ENCODE results near the gene CROCC2. TPM values are rescaled to one million over a fixed set of nuclear protein-coding genes. Genes with fewer than 3 reads are reported as not detected.

The CROCC2 gene
- not detected for total RNA-seq
- not detected for polyA plus RNA-seq

GRCh38 chr2:240906141-240906910, at the start of gene CROCC2:
Gene CROCC2 (plus strand): TSS chr2:240906336. CDS start chr2:240906514, 178 bp downstream.
- Histone ChIP-seq H3K27me3 (ENCODE audit: insufficient read depth, low read length, poor library complexity, severe bottlenecking) (no peaks in the 10 kb centered on the region), H3K4me3 (ENCODE audit: low read length) (no peak within 1 kb of the TSS), H3K27ac (ENCODE audit: low read depth, low read length) (no peak within 1 kb of the TSS), H3K9me3 (ENCODE audit: low read length) (no peaks in the 10 kb centered on the region), H3K4me1 (ENCODE audit: insufficient read depth, low read length) (no peaks in the 10 kb centered on the region), H3K36me3 (ENCODE audit: insufficient read depth, low read length) (no peaks in the 10 kb centered on the region)
- CTCF ChIA-PET, result no interaction called here
- H3K9me3 Mint-ChIP-seq, result no peaks in the 10 kb centered on the region
- peak within 1 kb of the TSS in 1 of 8 donors; percentile 71 for H3K27ac Mint-ChIP-seq
- no peak within 1 kb of the TSS for H3K4me3 Mint-ChIP-seq
- POLR2A ChIA-PET, result no interaction called here
- DNase-seq, result no peak
- H3K36me3 Mint-ChIP-seq, result no peaks in the 10 kb centered on the region
- peaks cover 9 to 14% of the 10 kb centered on the region in 2 donors for H3K27me3 Mint-ChIP-seq
- H3K4me1 Mint-ChIP-seq, result no peaks in the 10 kb centered on the region

- no peak overlapping the region for H3K4me3 ChIP-seq (ENCODE audit: low read length)
- Mint-ChIP-seq H3K36me3 (peaks cover 0 to 5% (median 0%) of the 10 kb centered on the region in 3 donors), H3K4me3 (no peak overlapping the region), H3K27ac (no peak overlapping the region), H3K9me3 (peaks cover 5 to 11% (median 6%) of the 10 kb centered on the region in 5 donors), H3K4me1 (no peaks in the 10 kb centered on the region), H3K27me3 (peaks cover 11% of the 10 kb centered on the region in 2 donors)
- no peaks in the 10 kb centered on the region for H3K9me3 ChIP-seq (ENCODE audit: low read length)
- H3K27me3 ChIP-seq (ENCODE audit: insufficient read depth, low read length, poor library complexity, severe bottlenecking), result no peaks in the 10 kb centered on the region
- H3K36me3 ChIP-seq (ENCODE audit: insufficient read depth, low read length), result no peaks in the 10 kb centered on the region
- H3K27ac ChIP-seq (ENCODE audit: low read depth, low read length), result no peak overlapping the region
- no peak for DNase-seq
- ChIA-PET POLR2A (interaction anchor here (0.6 kb wide), 1 partner anchor 423 kb away, joined by 3 read pairs; no protein-coding TSS in a partner anchor), CTCF (interaction anchor here (1.2 kb wide), 2 partner anchors 343 to 741 kb away, joined by 3 read pairs; no protein-coding TSS in a partner anchor)
- H3K4me1 ChIP-seq (ENCODE audit: insufficient read depth, low read length), result no peaks in the 10 kb centered on the region
These were observed 48.8 kb upstream of the CROCC2 start for GRCh38 chr2:240857039-240858008.

GRCh38 chr2:240858321-240858720, 47.8 kb upstream of the CROCC2 start:
- H3K9me3 Mint-ChIP-seq, result peaks cover 5 to 11% (median 6%) of the 10 kb centered on the region in 5 donors
- H3K27me3 ChIP-seq (ENCODE audit: insufficient read depth, low read length, poor library complexity, severe bottlenecking), result no peaks in the 10 kb centered on the region
- H3K4me3 ChIP-seq (ENCODE audit: low read length), result no peak overlapping the region

GRCh38 chr2:240858871-240859270, 47.3 kb upstream of the CROCC2 start:
- H3K9me3 ChIP-seq (ENCODE audit: low read length), result no peaks in the 10 kb centered on the region
- Mint-ChIP-seq H3K36me3 (peaks cover 0 to 5% (median 0%) of the 10 kb centered on the region in 3 donors), H3K4me3 (no peak overlapping the region), H3K9me3 (peaks cover 5 to 11% (median 6%) of the 10 kb centered on the region in 5 donors), H3K27me3 (peaks cover 9% of the 10 kb centered on the region in 2 donors), H3K4me1 (no peaks in the 10 kb centered on the region), H3K27ac (no peak overlapping the region)
- H3K27me3 ChIP-seq (ENCODE audit: insufficient read depth, low read length, poor library complexity, severe bottlenecking), result no peaks in the 10 kb centered on the region
- CTCF ChIA-PET, result no interaction called here
- H3K4me3 ChIP-seq (ENCODE audit: low read length), result no peak overlapping the region
- no peak for DNase-seq
- H3K4me1 ChIP-seq (ENCODE audit: insufficient read depth, low read length), result no peaks in the 10 kb centered on the region
- H3K27ac ChIP-seq (ENCODE audit: low read depth, low read length), result no peak overlapping the region
- no peaks in the 10 kb centered on the region for H3K36me3 ChIP-seq (ENCODE audit: insufficient read depth, low read length)
- POLR2A ChIA-PET, result no interaction called here

More at GRCh38 chr2:240858321-240858720, 47.8 kb upstream of the CROCC2 start:
- Histone ChIP-seq H3K27ac (ENCODE audit: low read depth, low read length) (no peak overlapping the region), H3K9me3 (ENCODE audit: low read length) (no peaks in the 10 kb centered on the region), H3K36me3 (ENCODE audit: insufficient read depth, low read length) (no peaks in the 10 kb centered on the region), H3K4me1 (ENCODE audit: insufficient read depth, low read length) (no peaks in the 10 kb centered on the region)
- POLR2A ChIA-PET, result interaction anchor here (0.6 kb wide), 1 partner anchor 424 kb away, joined by 3 read pairs; no protein-coding TSS in a partner anchor
- Mint-ChIP-seq H3K4me3 (no peak overlapping the region), H3K27me3 (peaks cover 9% of the 10 kb centered on the region in 2 donors), H3K4me1 (no peaks in the 10 kb centered on the region), H3K27ac (no peak overlapping the region), H3K36me3 (peaks cover 0 to 5% (median 0%) of the 10 kb centered on the region in 3 donors)
- DNase-seq, result no peak
- CTCF ChIA-PET, result interaction anchor here (1.2 kb wide), 1 partner anchor 740 kb away, joined by 3 read pairs; no protein-coding TSS in a partner anchor

GRCh38 chr2:240861547-240861946, 44.6 kb upstream of the CROCC2 start:
- H3K4me1 ChIP-seq (ENCODE audit: insufficient read depth, low read length), result no peaks in the 10 kb centered on the region
- no peaks in the 10 kb centered on the region for H3K9me3 ChIP-seq (ENCODE audit: low read length)
- H3K27me3 ChIP-seq (ENCODE audit: insufficient read depth, low read length, poor library complexity, severe bottlenecking), result no peaks in the 10 kb centered on the region
- Mint-ChIP-seq H3K36me3 (peaks cover 0 to 2% (median 0%) of the 10 kb centered on the region in 3 donors), H3K4me3 (no peak overlapping the region), H3K27me3 (peaks cover 11 to 21% of the 10 kb centered on the region in 2 donors), H3K4me1 (no peaks in the 10 kb centered on the region), H3K9me3 (no peaks in the 10 kb centered on the region), H3K27ac (no peak overlapping the region)
- H3K27ac ChIP-seq (ENCODE audit: low read depth, low read length), result no peak overlapping the region
- H3K36me3 ChIP-seq (ENCODE audit: insufficient read depth, low read length), result no peaks in the 10 kb centered on the region
- POLR2A ChIA-PET, result no interaction called here
- DNase-seq, result no peak
- CTCF ChIA-PET, result interaction anchor here (1.1 to 1.7 kb wide), 2 partner anchors 10 to 152 kb away, joined by 3 to 6 read pairs; no protein-coding TSS in a partner anchor
- H3K4me3 ChIP-seq (ENCODE audit: low read length), result no peak overlapping the region

GRCh38 chr2:240864475-240864874, 41.7 kb upstream of the CROCC2 start:
- H3K9me3 Mint-ChIP-seq, result no peaks in the 10 kb centered on the region
- Histone ChIP-seq H3K9me3 (ENCODE audit: low read length) (no peaks in the 10 kb centered on the region), H3K27ac (ENCODE audit: low read depth, low read length) (no peak overlapping the region), H3K4me3 (ENCODE audit: low read length) (no peak overlapping the region), H3K36me3 (ENCODE audit: insufficient read depth, low read length) (no peaks in the 10 kb centered on the region), H3K27me3 (ENCODE audit: insufficient read depth, low read length, poor library complexity, severe bottlenecking) (no peaks in the 10 kb centered on the region), H3K4me1 (ENCODE audit: insufficient read depth, low read length) (no peaks in the 10 kb centered on the region)
- no peak overlapping the region for H3K4me3 Mint-ChIP-seq
- ChIA-PET POLR2A (no interaction called here), CTCF (no interaction called here)
- no peak overlapping the region for H3K27ac Mint-ChIP-seq
- no peaks in the 10 kb centered on the region for H3K4me1 Mint-ChIP-seq
- H3K36me3 Mint-ChIP-seq, result peaks cover 0 to 2% (median 0%) of the 10 kb centered on the region in 3 donors
- H3K27me3 Mint-ChIP-seq, result peaks cover 10 to 34% of the 10 kb centered on the region in 2 donors
- DNase-seq, result no peak

- H3K4me3 ChIP-seq (ENCODE audit: low read length), result no peak overlapping the region
- no peaks in the 10 kb centered on the region for H3K9me3 ChIP-seq (ENCODE audit: low read length)
- Mint-ChIP-seq H3K4me3 (no peak overlapping the region), H3K9me3 (no peaks in the 10 kb centered on the region), H3K27ac (no peak overlapping the region), H3K4me1 (no peaks in the 10 kb centered on the region), H3K27me3 (peaks cover 11 to 34% of the 10 kb centered on the region in 2 donors), H3K36me3 (peaks cover 0 to 2% (median 0%) of the 10 kb centered on the region in 3 donors)
- no peaks in the 10 kb centered on the region for H3K36me3 ChIP-seq (ENCODE audit: insufficient read depth, low read length)
- no peaks in the 10 kb centered on the region for H3K27me3 ChIP-seq (ENCODE audit: insufficient read depth, low read length, poor library complexity, severe bottlenecking)
- ChIA-PET CTCF (no interaction called here), POLR2A (no interaction called here)
- H3K4me1 ChIP-seq (ENCODE audit: insufficient read depth, low read length), result no peaks in the 10 kb centered on the region
- no peak for DNase-seq
- H3K27ac ChIP-seq (ENCODE audit: low read depth, low read length), result no peak overlapping the region
These were observed 40.7 kb upstream of the CROCC2 start for GRCh38 chr2:240865391-240865790.

All from CD8-positive, alpha-beta memory T cell (primary cell).